CD14-positive monocyte (primary cell): ENCODE data around the gene GH1. TPM values are rescaled to one million over a fixed set of nuclear protein-coding genes. Genes with fewer than 3 reads are reported as not detected.
"Not testable (repeated sequence)": the region's sequence is repeated elsewhere in the genome, so short reads cannot be mapped to it uniquely, and the experiment has no call there.

Source experiments
- DNase-seq, 3 donors: peaks; one replicate each; pipeline ENCODE4 v3.0.0-alpha.2; 2011 to 2022
- H2AFZ ChIP-seq: 2 replicates; pipeline ENCODE4 v1.6.0; 2012; ENCODE audit warnings: mild to moderate bottlenecking, low read depth, low read length, inconsistent platforms; ENCODE audit not compliant: insufficient read depth, poor library complexity, severe bottlenecking
- H3K27ac ChIP-seq, 2 donors: 1 replicate in 1 of 2; 2 replicates in 1 of 2; pipeline ENCODE4 v1.5.1; 2012 to 2013; ENCODE audit warnings: low read length in 2 of 2, control low read depth in 1 of 2, inconsistent platforms in 1 of 2, low read depth in 1 of 2, mild to moderate bottlenecking in 1 of 2
- H3K27me3 ChIP-seq, 2 donors: one replicate each; pipeline versions ENCODE4 v1.6.0 to v1.6.1; 2011 to 2013; ENCODE audit warnings: low read length in 2 of 2; ENCODE audit not compliant: control insufficient read depth in 2 of 2, insufficient read depth in 2 of 2
- H3K36me3 ChIP-seq, 2 donors: replicated peaks in 1 of 2; 1 replicate in 1 of 2; 2 replicates in 1 of 2; pipeline versions ENCODE4 v1.5.1 to v1.6.1; 2012 to 2013; ENCODE audit warnings: low read length in 2 of 2, control low read depth in 1 of 2, inconsistent platforms in 1 of 2, mild to moderate bottlenecking in 1 of 2; ENCODE audit not compliant: insufficient read depth in 2 of 2, control insufficient read depth in 1 of 2
- H3K4me1 ChIP-seq, 2 donors: 1 replicate in 1 of 2; 2 replicates in 1 of 2; pipeline versions ENCODE4 v1.5.1 to v1.6.1; 2012 to 2013; ENCODE audit warnings: low read length in 2 of 2, control low read depth in 1 of 2, inconsistent platforms in 1 of 2, mild to moderate bottlenecking in 1 of 2, moderate library complexity in 1 of 2; ENCODE audit not compliant: insufficient read depth in 2 of 2, control insufficient read depth in 1 of 2
- H3K4me2 ChIP-seq: replicated peaks from 2 replicates; pipeline ENCODE3; 2012; ENCODE audit warnings: low read length, moderate library complexity, mild to moderate bottlenecking; ENCODE audit not compliant: poor library complexity, severe bottlenecking; ENCODE audit errors: extremely low read depth
- H3K4me3 ChIP-seq, 3 experiments: fragments of 200-600 bp in 1 of 3; sonication (generic) in 1 of 3; replicated peaks in 1 of 3; 1 replicate in 2 of 3; 2 replicates in 1 of 3; pipeline ENCODE4 v1.5.1; 2011 to 2013; ENCODE audit warnings: low read length in 3 of 3, mild to moderate bottlenecking in 3 of 3, control low read depth in 2 of 3, low read depth in 2 of 3, inconsistent platforms in 1 of 3, moderate library complexity in 1 of 3
- H3K79me2 ChIP-seq: 2 replicates; pipeline ENCODE4 v1.6.0; 2012; ENCODE audit warnings: mild to moderate bottlenecking, control low read depth, inconsistent platforms, low read length, moderate library complexity; ENCODE audit not compliant: insufficient read depth
- H3K9ac ChIP-seq: 2 replicates; pipeline ENCODE4 v1.6.0; 2017; ENCODE audit warnings: low read length, mild to moderate bottlenecking; ENCODE audit not compliant: insufficient read depth, poor library complexity, severe bottlenecking
- H3K9me3 ChIP-seq, 2 donors: replicated peaks in 1 of 2; 1 replicate in 1 of 2; 2 replicates in 1 of 2; pipeline versions ENCODE4 v1.5.1 to v1.6.1; 2012 to 2013; ENCODE audit warnings: low read length in 2 of 2, control low read depth in 1 of 2; ENCODE audit not compliant: control insufficient read depth in 1 of 2, insufficient read depth in 1 of 2
- H4K20me1 ChIP-seq: 2 replicates; pipeline ENCODE4 v1.6.0; 2012; ENCODE audit warnings: mild to moderate bottlenecking, low read length, control low read depth, moderate library complexity; ENCODE audit not compliant: insufficient read depth
- H3K27ac Mint-ChIP-seq, 7 donors: one replicate each; pipeline ENCODE4 v1.8.0; 2020; ENCODE audit warnings: mild to moderate bottlenecking in 7 of 7, mixed read lengths in 7 of 7, moderate library complexity in 6 of 7, inconsistent platforms in 2 of 7
- H3K27me3 Mint-ChIP-seq, 3 donors: one replicate each; pipeline ENCODE4 v1.8.0; 2021 to 2022; ENCODE audit warnings: low read depth in 3 of 3, mild to moderate bottlenecking in 3 of 3, mixed read lengths in 3 of 3, moderate library complexity in 3 of 3, inconsistent platforms in 1 of 3
- H3K36me3 Mint-ChIP-seq, 2 donors: one replicate each; pipeline ENCODE4 v1.8.0; 2020; ENCODE audit warnings: mixed read lengths in 2 of 2, inconsistent platforms in 1 of 2, mild to moderate bottlenecking in 1 of 2
- H3K4me1 Mint-ChIP-seq: one replicate; pipeline ENCODE4 v1.8.0; 2020; ENCODE audit warnings: mild to moderate bottlenecking, mixed read lengths
- H3K4me3 Mint-ChIP-seq, 2 donors: one replicate each; pipeline ENCODE4 v1.8.0; 2020; ENCODE audit warnings: mild to moderate bottlenecking in 2 of 2, mixed read lengths in 2 of 2, moderate library complexity in 1 of 2
- H3K9me3 Mint-ChIP-seq, 7 donors: one replicate each; pipeline ENCODE4 v1.8.0; 2020 to 2022; ENCODE audit warnings: mixed read lengths in 7 of 7, mild to moderate bottlenecking in 6 of 7, moderate library complexity in 6 of 7, inconsistent platforms in 2 of 7
- WGBS: methylation state at CpG from one replicate; pipeline ENCODE4 v1.1.5; 2013; ENCODE audit warnings: missing lambda C conversion rate; ENCODE audit not compliant: insufficient coverage; 5-methylcytosine and 5-hydroxymethylcytosine counted together
- intact Hi-C, 2 donors: fragments of 100-400 bp; cut with micrococcal nuclease; formaldehyde crosslinking; loops; one replicate each; pipeline versions ENCODE4 v1.15.0 to v1.15.1; 2023
- polyA plus RNA-seq, 3 donors: library from polyadenylated mRNA; depleted of rRNA in 1 of 3; unstranded in 2 of 3; stranded (reverse) in 1 of 3; fragments of 300-500 nt in 2 of 3; fragments of >200 nt in 1 of 3; fragmentation: Illumina TruSeq in 2 of 3; gene quantifications; 1 replicate in 2 of 3; 2 replicates in 1 of 3; pipeline ENCODE4 v1.2.3, GENCODE V29; 2012 to 2021
- TF ChIP-seq, protein P1 (sequence below): fragments of 200-600 bp; IDR thresholded peaks from one replicate; pipeline ENCODE4 v1.8.0; 2022; ENCODE audit warnings: antibody characterized with exemption, mild to moderate bottlenecking

GH1 gene
- polyA plus RNA-seq, 3 donors: not detected

DNA sequence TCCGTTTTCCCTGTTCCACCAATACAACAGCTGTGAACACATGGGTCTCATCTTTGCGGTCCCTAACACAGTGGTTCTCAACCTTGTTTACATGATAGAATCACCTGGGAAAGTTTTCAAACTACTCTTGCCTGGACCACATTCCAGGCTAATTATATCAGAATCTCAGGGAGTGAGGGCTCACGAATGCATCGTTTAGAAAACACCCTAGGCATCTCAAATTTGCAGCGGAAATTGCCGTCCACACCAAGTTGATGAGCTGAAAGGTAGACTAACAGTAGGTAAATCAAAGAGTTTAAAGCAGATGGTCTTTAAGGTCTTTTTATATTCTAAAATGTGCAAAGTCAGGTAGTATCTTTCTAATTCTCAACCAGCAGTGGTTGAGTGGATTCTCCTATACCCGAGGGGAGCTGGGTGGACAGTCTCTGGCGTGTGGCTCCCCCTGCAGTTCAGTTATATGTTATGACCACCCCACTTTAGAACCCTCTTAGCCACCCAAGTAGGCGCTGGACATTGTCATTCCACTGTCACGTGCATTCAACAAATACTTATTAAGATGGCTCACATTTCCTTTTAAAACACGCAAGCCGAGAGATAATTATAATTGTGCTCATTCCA, 11.4 kb downstream of the GH1 start:
- H3K79me2 ChIP-seq, H4K20me1 ChIP-seq, H3K9me3 Mint-ChIP-seq, H2AFZ ChIP-seq, DNase-seq, H3K4me1 ChIP-seq, H3K27me3 ChIP-seq, H3K27ac ChIP-seq, H3K27ac Mint-ChIP-seq, H3K36me3 Mint-ChIP-seq, H3K9ac ChIP-seq, H3K4me3 Mint-ChIP-seq, H3K4me2 ChIP-seq, H3K9me3 ChIP-seq, H3K4me1 Mint-ChIP-seq, H3K36me3 ChIP-seq, intact Hi-C loops, H3K27me3 Mint-ChIP-seq, H3K4me3 ChIP-seq: not testable (repeated sequence)
- 97% methylated on average over 5 of the region's 12 CpGs for WGBS
- TF ChIP-seq, protein P1, sequence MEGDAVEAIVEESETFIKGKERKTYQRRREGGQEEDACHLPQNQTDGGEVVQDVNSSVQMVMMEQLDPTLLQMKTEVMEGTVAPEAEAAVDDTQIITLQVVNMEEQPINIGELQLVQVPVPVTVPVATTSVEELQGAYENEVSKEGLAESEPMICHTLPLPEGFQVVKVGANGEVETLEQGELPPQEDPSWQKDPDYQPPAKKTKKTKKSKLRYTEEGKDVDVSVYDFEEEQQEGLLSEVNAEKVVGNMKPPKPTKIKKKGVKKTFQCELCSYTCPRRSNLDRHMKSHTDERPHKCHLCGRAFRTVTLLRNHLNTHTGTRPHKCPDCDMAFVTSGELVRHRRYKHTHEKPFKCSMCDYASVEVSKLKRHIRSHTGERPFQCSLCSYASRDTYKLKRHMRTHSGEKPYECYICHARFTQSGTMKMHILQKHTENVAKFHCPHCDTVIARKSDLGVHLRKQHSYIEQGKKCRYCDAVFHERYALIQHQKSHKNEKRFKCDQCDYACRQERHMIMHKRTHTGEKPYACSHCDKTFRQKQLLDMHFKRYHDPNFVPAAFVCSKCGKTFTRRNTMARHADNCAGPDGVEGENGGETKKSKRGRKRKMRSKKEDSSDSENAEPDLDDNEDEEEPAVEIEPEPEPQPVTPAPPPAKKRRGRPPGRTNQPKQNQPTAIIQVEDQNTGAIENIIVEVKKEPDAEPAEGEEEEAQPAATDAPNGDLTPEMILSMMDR: peak; percentile 41

DNA sequence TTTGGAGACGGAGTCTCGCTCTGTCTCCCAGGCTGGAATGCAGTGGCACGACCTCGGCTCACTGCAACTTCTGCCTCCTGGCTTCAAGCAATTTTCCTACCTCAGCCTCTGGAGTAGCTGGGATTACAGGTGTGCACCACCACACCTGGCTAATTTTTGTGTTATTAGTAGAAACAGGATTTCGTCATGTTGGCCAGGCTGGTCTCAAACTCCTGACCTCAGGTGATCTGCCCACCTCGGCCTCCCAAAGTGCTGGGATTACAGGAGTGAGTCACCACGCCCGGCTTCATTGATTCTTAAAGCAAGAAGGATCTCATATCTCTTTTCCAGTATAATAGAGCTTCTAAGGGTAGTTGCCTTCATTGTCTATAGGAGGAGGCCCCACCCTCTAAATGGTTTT, 13.8 kb downstream of the GH1 start:
- no CpG with 5 or more reads among the region's 8 CpGs for WGBS
- H3K4me3 Mint-ChIP-seq: not testable (repeated sequence)

More for the DNA sequence above, 13.8 kb downstream of the GH1 start:
- H4K20me1 ChIP-seq, H3K27me3 ChIP-seq, H3K9me3 ChIP-seq, H3K9me3 Mint-ChIP-seq, DNase-seq, H3K4me1 Mint-ChIP-seq, H2AFZ ChIP-seq, H3K79me2 ChIP-seq, H3K27me3 Mint-ChIP-seq, H3K4me1 ChIP-seq, H3K4me2 ChIP-seq, H3K27ac ChIP-seq, H3K4me3 ChIP-seq, H3K9ac ChIP-seq, H3K27ac Mint-ChIP-seq, H3K36me3 ChIP-seq, H3K36me3 Mint-ChIP-seq: not testable (repeated sequence)
- intact Hi-C loops: loop anchor here in 1 of 2 donors (5.0 kb wide), 1 partner anchor 43 kb away; no protein-coding TSS in a partner anchor
